ENCODE data around the gene RAB23. TPM values are rescaled to one million over a fixed set of nuclear protein-coding genes. Genes with fewer than 3 reads are reported as not detected.

RAB23 gene
- total RNA-seq, 1 experiment from 2014 or later, result 8.4 TPM

GRCh38 chr6:57265755-57266221 is 43.7 kb upstream of the RAB23 start:
- intact Hi-C loops (cut with micrococcal nuclease), result loop anchor here (5.0 kb wide), 2 partner anchors 73 to 93 kb away; partner anchors contain the start of gene BAG2
- Mint-ChIP-seq H3K27me3 (ENCODE audit: insufficient read depth, unreplicated experiment) (no peaks in the 10 kb centered on the region), H3K9me3 (ENCODE audit: unreplicated experiment) (no peaks in the 10 kb centered on the region), H3K4me1 (ENCODE audit: insufficient read depth, unreplicated experiment) (peaks cover 16% of the 10 kb centered on the region), H3K4me3 (ENCODE audit: unreplicated experiment) (no peak overlapping the region), H3K36me3 (ENCODE audit: insufficient read depth, unreplicated experiment) (no peaks in the 10 kb centered on the region), H3K27ac (ENCODE audit: low read depth, unreplicated experiment) (no peak overlapping the region)
- POLR2A ChIA-PET, result interaction anchor here (1.0 to 2.8 kb wide), 8 partner anchors 8 to 81 kb away, joined by 3 to 17 read pairs (median 4); partner anchors contain the start of genes PRIM2 and RAB23
- CTCF ChIA-PET, result interaction anchor here (1.0 to 2.4 kb wide), 6 partner anchors 11 to 415 kb away, joined by 3 to 16 read pairs (median 4); partner anchors contain the start of gene PRIM2
- no peak for TF ChIP-seq CTCF (IDR thresholded peaks at IDR 0.05; ENCODE audit: unreplicated experiment)
- BruUV-seq (replicated peaks), result no TSS peak
- peak; percentile 5 for DNase-seq (ENCODE audit: unreplicated experiment)

GRCh38 chr6:57263739-57264138 is 41.6 kb upstream of the RAB23 start:
- DNase-seq (ENCODE audit: unreplicated experiment), result no peak
- Mint-ChIP-seq H3K4me3 (ENCODE audit: unreplicated experiment) (no peak overlapping the region), H3K27me3 (ENCODE audit: insufficient read depth, unreplicated experiment) (no peaks in the 10 kb centered on the region), H3K36me3 (ENCODE audit: insufficient read depth, unreplicated experiment) (no peaks in the 10 kb centered on the region), H3K9me3 (ENCODE audit: unreplicated experiment) (no peaks in the 10 kb centered on the region), H3K27ac (ENCODE audit: low read depth, unreplicated experiment) (no peak overlapping the region), H3K4me1 (ENCODE audit: insufficient read depth, unreplicated experiment) (peaks cover 16% of the 10 kb centered on the region)
- BruUV-seq (replicated peaks), result no TSS peak
- ChIA-PET POLR2A (no interaction called here), CTCF (interaction anchor here (1.2 to 1.5 kb wide), 2 partner anchors 50 to 53 kb away, joined by 3 to 4 read pairs; partner anchors contain the start of gene PRIM2)
- intact Hi-C loops (cut with micrococcal nuclease), result no loop called here
- TF ChIP-seq CTCF (IDR thresholded peaks at IDR 0.05; ENCODE audit: unreplicated experiment), result no peak

GRCh38 chr6:57262901-57263694 is 41.0 kb upstream of the RAB23 start:
- CTCF ChIA-PET, result interaction anchor here (1.2 to 1.5 kb wide), 2 partner anchors 50 to 54 kb away, joined by 3 to 4 read pairs; partner anchors contain the start of gene PRIM2
- H3K36me3 Mint-ChIP-seq (ENCODE audit: insufficient read depth, unreplicated experiment), result no peaks in the 10 kb centered on the region
- no peak overlapping the region for H3K27ac Mint-ChIP-seq (ENCODE audit: low read depth, unreplicated experiment)
- H3K4me3 Mint-ChIP-seq (ENCODE audit: unreplicated experiment), result no peak overlapping the region
- POLR2A ChIA-PET, result no interaction called here
- peaks cover 16% of the 10 kb centered on the region for H3K4me1 Mint-ChIP-seq (ENCODE audit: insufficient read depth, unreplicated experiment)
- no TSS peak for BruUV-seq (replicated peaks)
- TF ChIP-seq CTCF (IDR thresholded peaks at IDR 0.05; ENCODE audit: unreplicated experiment), result no peak
- H3K9me3 Mint-ChIP-seq (ENCODE audit: unreplicated experiment), result no peaks in the 10 kb centered on the region
- DNase-seq (ENCODE audit: unreplicated experiment), result no peak
- no peaks in the 10 kb centered on the region for H3K27me3 Mint-ChIP-seq (ENCODE audit: insufficient read depth, unreplicated experiment)
- intact Hi-C loops (cut with micrococcal nuclease), result no loop called here

GRCh38 chr6:57262488-57262887 is 40.4 kb upstream of the RAB23 start:
- intact Hi-C loops (cut with micrococcal nuclease), result no loop called here
- H3K4me3 Mint-ChIP-seq (ENCODE audit: unreplicated experiment), result no peak overlapping the region
- no peak for DNase-seq (ENCODE audit: unreplicated experiment)
- peaks cover 10% of the 10 kb centered on the region for H3K4me1 Mint-ChIP-seq (ENCODE audit: insufficient read depth, unreplicated experiment)
- H3K27ac Mint-ChIP-seq (ENCODE audit: low read depth, unreplicated experiment), result no peak overlapping the region
- no peaks in the 10 kb centered on the region for H3K36me3 Mint-ChIP-seq (ENCODE audit: insufficient read depth, unreplicated experiment)
- ChIA-PET POLR2A (no interaction called here), CTCF (no interaction called here)
- H3K27me3 Mint-ChIP-seq (ENCODE audit: insufficient read depth, unreplicated experiment), result no peaks in the 10 kb centered on the region
- no peak for TF ChIP-seq CTCF (IDR thresholded peaks at IDR 0.05; ENCODE audit: unreplicated experiment)
- BruUV-seq (replicated peaks), result no TSS peak
- no peaks in the 10 kb centered on the region for H3K9me3 Mint-ChIP-seq (ENCODE audit: unreplicated experiment)

All from MCF 10A (cell line).